SK-MEL-5 (cell line): ENCODE data around the gene ANKAR. TPM values are rescaled to one million over a fixed set of nuclear protein-coding genes. Genes with fewer than 3 reads are reported as not detected.
A peak's percentile ranks its signal among the peaks of the same experiment; 100 is the strongest.

Source experiments
- DNase-seq: peaks from one replicate; pipeline ENCODE4 v3.0.0-alpha.2; 2016; ENCODE audit warnings: low read depth, low spot score
- in situ Hi-C: cut with HindIII; loops from 2 replicates; pipeline ENCODE4 v1.10.0; 2016; ENCODE audit warnings: low sequenced_read_pairs, high pct_unique_total_duplicates, low pct_unique_long_range_greater_than_20kb
- polyA plus RNA-seq, 2 experiments: library from polyadenylated mRNA; depleted of rRNA; stranded (reverse); fragments of >200 nt; gene quantifications; 2 replicates each; pipeline ENCODE4 v1.2.3, GENCODE V29; 2015
- total RNA-seq: library from RNA; depleted of rRNA; stranded (reverse); fragments of >200 nt; shearing (Covaris generic); gene quantifications from 2 replicates; pipeline ENCODE4 v1.2.3, GENCODE V29; 2014; rRNA removed

Gene ANKAR, protein sequence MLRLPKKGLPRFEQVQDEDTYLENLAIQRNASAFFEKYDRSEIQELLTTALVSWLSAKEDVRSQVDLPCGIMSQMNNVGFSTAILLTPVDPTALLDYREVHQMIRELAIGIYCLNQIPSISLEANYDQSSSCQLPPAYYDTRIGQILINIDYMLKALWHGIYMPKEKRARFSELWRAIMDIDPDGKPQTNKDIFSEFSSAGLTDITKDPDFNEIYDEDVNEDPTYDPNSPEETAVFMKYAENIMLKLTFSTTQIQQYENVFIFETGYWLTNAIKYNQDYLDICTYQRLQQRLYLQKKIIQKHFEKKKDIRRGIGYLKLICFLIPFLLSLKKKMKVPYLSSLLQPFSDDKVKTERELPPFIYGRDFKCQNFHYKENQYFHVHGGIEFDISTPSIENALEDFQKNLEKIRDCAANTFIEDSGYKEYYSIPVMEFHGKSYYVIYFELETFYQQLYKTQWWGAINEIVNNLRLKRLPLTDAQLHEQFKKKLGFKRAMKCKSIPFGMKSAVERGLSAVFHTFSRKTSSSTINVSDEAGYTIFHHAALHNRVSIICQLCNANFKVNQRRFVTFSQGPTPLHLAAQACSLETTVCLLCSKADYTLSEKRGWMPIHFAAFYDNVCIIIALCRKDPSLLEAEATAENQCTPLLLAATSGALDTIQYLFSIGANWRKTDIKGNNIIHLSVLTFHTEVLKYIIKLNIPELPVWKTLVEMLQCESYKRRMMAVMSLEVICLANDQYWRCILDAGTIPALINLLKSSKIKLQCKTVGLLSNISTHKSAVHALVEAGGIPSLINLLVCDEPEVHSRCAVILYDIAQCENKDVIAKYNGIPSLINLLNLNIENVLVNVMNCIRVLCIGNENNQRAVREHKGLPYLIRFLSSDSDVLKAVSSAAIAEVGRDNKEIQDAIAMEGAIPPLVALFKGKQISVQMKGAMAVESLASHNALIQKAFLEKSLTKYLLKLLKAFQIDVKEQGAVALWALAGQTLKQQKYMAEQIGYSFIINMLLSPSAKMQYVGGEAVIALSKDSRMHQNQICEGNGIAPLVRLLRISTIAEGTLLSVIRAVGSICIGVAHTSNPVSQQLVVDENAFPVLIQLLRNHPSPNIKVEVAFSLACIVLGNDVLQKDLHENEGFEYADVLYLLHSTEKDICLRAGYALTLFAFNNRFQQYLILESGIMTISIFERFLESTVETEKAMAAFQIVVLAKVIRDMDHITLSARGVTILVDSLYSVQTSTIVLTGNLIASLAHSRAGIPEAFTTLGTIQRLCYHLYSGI (N-terminal part only)
- total RNA-seq = 1.9 and 2.6 TPM in 2 replicates
- 0.38 and 1.4 TPM in 2 replicates for polyA plus RNA-seq (2015; cell fraction: cytosol; rRNA removed)
- 2.5 and 4.3 TPM in 2 replicates for polyA plus RNA-seq (2015; cell fraction: nucleus; rRNA removed)

DNA sequence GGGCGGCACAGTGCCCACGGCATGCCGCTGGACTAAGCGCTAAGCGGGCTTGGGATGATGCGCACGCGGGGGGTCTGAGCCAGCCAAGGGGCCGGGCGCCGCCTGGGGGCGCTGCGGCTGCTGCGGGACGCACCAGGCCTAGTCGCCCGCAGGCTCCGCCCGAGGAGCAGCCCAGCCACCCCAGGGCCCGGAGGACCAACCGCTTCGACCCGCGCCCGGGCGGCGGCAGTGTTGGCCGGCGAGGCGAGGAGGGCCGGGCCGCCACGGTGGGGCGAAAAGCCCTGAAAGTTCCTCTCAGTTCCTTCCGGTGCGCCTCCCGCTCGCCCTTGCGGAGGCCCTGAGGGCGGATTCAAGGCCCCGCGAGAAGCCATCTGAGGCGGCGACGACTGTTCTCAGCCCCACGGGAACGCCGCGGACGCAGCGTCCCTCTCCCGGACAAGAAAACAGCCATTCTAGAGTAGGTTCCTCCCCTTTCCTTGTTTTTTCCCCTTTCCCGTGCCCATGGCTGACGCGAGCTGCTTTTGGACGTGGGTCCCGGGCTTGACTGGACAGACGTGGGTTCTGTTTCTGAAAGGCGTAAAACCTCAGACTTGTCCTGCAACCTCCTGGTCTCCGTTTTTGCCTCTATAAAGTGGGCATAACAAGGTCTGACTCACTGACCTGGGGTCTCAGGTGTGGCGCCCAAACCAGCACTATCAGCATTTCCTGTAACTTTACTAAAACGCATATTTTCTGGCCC, at the start of gene ANKAR:
TSS of gene ANKAR (plus strand) at position 297 of the 739 bp plus-strand sequence. CDS start 1,821 bp downstream, outside the sequence.
- peak; percentile 75 for DNase-seq
- in situ Hi-C loops = no loop called here

DNA sequence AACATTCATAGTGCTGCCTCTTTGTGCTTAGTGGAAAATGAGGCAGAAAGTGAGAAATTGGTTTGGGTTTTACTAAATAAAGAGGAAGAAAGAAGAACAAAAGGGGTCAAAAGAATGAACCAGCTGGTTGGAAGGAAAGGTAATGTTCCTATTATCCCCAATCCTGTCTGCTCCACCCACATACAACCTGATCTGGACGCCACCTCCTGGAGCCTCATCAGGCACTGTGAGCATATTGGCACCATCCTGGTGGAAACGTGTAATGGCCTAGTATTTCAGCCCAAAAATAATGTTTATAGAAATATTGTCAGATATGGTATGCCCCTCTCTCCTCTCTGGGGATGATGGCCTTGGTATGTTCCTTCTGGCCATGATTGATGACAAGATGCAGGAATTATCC, 48.8 kb upstream of the ANKAR start:
- no peak for DNase-seq

DNA sequence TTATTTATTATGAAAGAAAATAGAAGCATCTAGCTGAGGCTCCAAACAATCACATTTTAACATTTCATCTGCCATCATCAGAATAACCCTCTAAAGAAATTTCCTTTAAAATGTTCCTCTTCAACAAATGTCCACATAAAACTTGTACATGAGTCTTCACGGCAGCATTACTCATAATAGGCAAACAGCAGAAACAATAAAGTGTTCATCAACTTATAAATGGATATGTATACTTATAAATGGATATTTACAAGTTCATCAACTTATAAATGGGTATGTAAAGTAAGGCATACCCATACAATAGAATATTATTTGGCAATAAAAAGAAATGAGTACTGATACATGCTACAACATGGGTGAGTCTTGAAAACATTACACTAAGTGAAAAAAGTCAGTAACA, 46.7 kb upstream of the ANKAR start:
- in situ Hi-C loops = no loop called here
- no peak for DNase-seq

More for the DNA sequence above, 48.8 kb upstream of the ANKAR start:
- in situ Hi-C loops = no loop called here

DNA sequence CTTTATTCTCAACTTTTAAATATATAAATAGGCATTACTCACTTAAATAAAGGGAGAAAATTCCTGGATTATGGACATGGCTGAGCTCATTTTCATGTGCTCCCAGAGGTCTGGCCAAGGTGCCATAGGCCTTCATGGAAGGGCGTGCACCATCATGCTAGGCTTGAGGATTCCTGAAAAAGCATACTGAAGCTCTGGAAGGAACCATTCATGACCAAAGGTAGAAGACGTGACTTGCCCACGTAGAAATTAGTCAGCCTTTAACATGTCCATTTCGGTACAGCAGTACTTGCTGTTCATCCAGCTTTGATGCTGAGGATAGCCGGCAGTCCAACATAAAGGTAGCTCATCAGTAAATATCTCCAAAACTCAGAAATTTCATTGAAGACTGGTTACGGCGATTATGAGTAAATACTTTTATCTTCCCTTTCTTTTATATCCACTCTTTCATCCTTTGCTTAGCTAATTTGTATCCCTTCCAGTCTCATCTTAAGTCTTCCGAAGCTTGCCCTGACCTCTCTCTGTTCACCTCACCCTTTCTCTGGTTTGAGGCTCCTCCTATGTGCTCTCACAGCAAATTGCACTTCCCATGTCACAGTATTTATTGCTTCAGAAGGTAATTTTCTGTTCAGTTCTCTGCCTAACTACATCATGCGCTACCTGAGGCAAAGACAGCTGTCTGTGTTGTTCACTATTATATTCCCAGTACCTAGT, 45.5 kb upstream of the ANKAR start:
- in situ Hi-C loops = no loop called here
- peak; percentile 18 for DNase-seq

DNA sequence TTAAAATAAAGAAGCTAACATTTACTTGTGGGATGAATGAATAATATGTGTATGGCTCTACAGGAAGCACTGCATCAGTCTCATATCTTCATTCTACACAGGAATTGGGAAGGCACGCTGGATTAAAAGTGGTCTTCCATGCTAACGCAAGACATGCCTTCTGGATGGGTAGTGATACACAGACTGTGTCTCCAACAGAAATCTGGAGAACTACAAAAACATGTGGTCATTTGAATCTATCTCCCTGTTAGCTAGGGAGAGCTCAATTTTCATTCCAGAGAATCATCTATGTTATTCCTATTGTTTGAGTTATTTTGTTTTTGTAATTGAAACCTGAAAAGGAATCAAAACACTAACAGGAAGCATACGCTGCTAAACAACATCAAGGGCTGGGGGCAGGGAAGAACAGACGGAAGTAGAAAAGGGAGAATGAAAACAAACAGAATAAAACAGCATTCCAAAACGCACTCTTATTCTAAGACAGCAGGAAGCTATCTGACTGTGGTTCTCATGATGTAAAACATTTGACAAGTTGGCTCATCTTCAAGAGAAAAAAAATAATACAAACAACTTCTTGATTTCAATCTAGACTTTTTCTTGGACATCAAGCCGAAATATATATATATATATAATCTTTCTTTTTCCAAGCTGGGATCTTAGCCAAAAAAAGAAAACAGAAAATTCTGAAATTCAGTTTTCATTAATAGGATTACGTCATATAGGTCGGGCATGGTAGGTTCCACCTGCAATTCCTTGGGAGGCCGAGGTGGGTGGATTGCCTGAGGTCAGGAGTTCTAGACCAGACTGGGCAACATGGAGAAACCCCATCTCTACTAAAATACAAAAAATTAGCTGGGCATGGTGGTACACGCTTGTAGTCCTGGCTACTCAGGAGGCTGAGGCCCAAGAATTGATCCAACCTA, 44.7 kb upstream of the ANKAR start:
- in situ Hi-C loops = no loop called here

DNA sequence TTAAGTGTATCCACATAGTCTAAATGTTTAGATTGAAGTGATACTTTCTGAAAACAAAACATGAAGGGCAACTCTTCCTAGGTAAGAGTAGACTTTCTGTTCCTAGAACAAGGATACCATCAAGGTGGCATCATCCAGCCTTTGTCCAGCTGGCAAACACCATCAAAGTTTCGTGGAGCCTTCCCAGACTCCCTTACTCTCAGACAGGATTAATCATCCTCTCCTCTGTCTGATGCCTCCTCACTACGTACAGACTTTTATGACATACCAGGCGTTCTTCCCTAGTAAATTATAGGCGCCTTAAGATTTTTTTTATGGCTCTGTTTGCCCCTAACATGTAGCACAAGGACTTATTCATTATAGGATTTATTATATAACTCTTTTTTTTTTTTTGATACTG, 42.6 kb upstream of the ANKAR start:
- in situ Hi-C loops = no loop called here
- DNase-seq = no peak

More for the DNA sequence above, 44.7 kb upstream of the ANKAR start:
- no peak for DNase-seq

DNA sequence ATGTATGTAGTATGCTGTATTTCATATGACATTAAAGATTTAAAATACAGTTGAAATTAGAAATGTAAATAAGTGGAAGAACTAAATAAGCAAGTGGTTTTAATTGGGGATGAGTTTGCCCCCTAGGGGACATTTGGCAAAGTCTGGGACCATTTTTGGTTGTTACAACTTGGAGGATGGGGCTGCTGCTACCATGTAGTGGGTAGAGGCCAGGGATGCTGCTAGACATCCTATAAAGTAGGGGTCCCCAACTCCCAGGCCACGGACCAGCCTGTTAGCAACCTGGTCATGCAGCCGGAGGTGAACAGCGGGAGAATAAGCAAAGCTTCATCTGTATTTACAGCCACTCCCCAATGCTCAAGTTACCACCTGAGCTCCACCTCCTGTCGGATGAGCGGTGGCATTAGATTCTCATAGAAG, 41.1 kb upstream of the ANKAR start:
- in situ Hi-C loops = no loop called here
- DNase-seq = peak; percentile 36

DNA sequence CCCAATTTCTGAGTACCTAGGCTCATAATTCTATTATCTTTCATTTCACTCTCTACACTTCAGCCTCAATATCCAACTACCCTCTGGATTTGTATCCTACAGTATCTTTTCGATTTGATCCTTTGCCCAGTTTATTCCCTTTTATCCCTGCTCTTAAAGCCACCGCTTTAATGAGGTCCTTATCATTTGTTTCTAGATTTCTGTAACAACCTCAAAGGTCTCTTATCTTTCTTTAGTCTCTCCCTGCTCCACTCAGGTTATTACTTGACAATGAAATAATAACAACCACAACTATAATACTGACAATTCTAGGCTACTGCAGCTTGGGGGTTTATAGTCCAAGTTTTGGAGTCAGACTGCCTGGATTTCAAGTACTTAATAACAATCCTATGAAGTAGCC, 39.1 kb upstream of the ANKAR start:
- in situ Hi-C loops = no loop called here
- DNase-seq = no peak

DNA sequence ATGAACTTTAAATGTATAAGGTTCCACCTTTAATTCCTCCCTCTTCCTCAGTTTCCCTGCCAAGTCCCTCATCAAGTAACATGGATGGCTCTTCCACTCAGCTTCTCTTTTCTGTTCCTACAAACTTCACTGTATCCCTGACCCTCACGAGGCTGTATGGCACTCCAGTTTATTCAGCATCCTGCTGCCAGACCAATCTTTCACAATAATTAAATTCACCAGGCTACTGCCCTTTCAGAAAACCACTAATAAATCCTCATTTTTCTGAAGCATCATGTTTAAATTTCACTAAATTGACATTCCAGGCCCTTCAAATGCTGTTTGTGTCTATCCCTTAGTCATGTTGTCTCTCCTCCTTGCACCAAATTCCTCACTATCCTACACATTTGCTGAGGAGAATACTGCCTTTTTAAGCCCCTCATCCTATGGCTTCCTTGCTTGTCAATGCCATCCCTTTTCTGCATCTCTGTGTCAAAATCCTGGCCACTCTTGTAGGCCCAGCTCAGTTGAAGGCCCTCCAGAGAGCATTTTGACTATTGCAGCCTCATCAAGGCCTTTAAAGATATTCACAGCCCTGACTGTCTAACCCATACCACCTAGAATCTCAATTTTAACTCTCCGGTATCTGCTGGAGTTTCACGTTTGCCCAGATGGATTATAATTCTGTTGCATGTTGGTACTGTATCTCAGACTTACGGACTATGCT, 36.0 kb upstream of the ANKAR start:
- no peak for DNase-seq
- in situ Hi-C loops = no loop called here

DNA sequence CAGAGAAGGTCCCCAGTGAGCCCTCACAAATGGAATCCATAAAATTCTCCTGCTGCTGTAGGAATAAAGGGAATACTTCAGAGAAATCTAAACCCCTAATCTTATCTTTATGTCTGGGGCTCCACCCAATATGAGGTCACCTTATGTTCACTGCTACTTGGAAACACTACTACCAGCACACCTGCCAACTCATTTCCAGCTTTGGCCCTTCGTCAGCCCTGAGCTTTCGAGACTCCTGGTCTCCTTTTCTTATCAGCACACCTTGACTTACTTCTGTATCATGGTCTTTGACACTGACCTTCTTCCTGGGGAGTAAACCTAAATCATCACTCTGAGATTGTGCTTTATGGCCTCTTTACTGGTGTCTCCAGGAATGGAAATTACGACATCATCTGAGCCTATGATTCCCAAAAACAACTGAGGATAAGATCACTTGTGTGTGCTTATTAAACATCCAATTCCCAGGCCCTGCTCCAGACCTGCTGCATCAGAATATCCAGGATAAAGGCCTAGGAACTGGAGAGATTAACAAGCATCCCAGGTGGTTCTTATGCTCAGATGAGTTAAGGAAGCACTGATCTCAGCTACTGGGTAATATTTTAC, 35.4 kb upstream of the ANKAR start:
- in situ Hi-C loops = no loop called here
- DNase-seq = no peak

DNA sequence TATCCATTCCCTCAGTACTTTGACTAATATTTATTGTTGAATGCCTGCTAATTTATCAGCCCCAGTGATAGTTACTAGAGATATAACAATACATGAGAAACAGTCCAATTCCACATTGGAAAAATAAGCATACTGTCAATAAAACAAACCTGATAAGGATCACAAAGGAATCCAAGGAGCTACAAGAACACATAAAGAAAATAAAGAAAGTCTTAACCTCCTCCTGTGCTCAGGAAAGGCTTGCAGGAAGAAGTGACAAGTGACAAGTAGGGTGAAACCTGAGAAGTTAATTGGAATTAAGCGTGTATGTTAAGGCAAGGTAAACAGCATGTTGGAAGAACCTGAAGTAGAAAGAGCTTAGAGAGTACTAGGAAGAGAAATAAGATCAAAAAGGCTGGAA, 33.5 kb upstream of the ANKAR start:
- DNase-seq = no peak
- in situ Hi-C loops = no loop called here

DNA sequence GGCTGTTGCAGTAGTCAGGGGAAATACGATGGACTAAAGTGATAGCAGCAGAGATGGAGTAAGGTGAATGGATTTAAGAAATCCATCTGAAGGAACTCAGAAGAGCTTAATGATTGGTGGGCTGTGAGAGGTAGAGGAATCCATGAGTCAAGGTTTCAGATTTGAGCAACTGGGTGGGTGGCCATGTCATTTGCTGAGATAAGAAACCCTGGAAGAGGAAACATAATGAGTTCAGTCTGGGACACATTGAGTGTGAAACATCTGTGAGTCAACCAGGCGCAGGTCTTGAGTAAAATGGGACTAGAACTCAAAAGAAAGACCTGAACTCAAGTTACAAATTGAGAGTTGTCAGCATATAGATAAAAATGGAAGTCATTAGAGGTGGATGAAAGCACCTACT, 32.9 kb upstream of the ANKAR start:
- no peak for DNase-seq
- in situ Hi-C loops = no loop called here

DNA sequence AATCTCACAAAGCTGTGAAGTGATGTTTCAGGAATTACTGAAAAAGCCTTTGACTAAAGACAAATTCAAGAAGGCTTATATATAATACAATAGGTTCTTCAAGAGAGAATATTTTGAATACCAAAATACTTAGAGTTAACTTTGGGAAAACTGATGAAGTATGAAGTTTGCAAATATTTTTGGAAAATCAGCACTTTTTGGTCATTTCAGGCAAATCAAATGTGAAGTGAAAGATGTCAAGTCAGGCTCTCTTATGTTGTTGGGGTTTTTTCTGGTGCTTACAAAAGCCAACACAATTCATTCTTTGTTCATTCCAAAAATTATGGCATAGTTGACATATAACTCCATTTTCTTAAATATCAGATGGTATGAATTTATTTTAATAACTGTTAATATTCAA, 27.9 kb upstream of the ANKAR start:
- in situ Hi-C loops = no loop called here
- no peak for DNase-seq

DNA sequence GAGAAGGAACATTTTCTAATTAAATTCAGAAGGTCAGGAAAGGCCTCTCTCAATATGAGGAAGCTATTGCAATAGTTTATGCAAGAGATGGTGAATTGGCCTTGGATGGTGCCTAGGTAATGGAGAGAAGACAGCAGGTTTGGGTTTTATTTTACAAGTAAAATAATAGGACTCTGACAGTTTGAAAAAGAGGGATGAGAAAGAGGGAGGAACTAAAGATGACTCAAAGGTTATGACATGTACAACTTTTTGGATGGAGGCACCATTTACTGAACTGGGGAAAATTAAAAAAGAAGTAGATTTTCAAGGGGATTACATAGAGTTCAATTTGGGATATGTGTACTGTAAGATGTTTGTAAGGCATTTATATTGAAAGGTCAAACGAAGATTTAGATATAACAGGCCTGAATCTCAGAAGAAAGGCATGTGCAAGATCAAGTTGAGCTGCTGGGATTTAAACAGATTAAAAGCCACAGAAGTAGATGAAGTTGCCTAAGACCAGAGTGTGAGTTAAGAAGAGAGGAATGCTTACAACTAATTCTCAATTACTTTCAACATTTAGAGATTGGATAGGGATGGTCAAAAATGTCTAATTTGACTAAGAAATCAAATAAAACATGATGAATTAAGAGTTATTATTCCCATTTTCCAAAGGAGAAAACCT, 25.5 kb upstream of the ANKAR start:
- in situ Hi-C loops = no loop called here
- no peak for DNase-seq
